Measurements from ENCODE around the gene ZNF232. TPM values are rescaled to one million over a fixed set of nuclear protein-coding genes. Genes with fewer than 3 reads are reported as not detected.
A peak's percentile ranks its signal among the peaks of the same experiment; 100 is the strongest.

ZNF232 gene
- total RNA-seq, 2 experiments from 2014 or later = 9.8 to 10.2 TPM

GRCh38 chr17:5115673-5116651 is 4.3 kb upstream of the ZNF232 start, which contains the start of gene USP6:
Gene USP6 (plus strand): TSS chr17:5116032. CDS start chr17:5130368, 14,336 bp downstream.
- POLR2A ChIA-PET = no interaction called here
- Mint-ChIP-seq H3K4me3 (no peak within 1 kb of the TSS), H3K27me3 (ENCODE audit: low read depth) (peaks cover 38% of the 10 kb centered on the region), H3K36me3 (ENCODE audit: low read depth) (peaks cover 21% of the 10 kb centered on the region), H3K27ac (no peak within 1 kb of the TSS), H3K9me3 (ENCODE audit: insufficient read depth) (peaks cover 5% of the 10 kb centered on the region), H3K4me1 (ENCODE audit: low read depth) (peaks cover 14% of the 10 kb centered on the region)
- CTCF ChIA-PET = no interaction called here
- ATAC-seq (no peak), DNase-seq (no peak)

GRCh38 chr17:5110816-5111215 is 862 bp downstream of the ZNF232 start:
- POLR2A ChIA-PET = interaction anchor here (0.7 kb wide), 1 partner anchor 201 kb away, joined by 3 read pairs; no protein-coding TSS in a partner anchor

GRCh38 chr17:5100832-5101231 is 10.8 kb downstream of the ZNF232 start:
- no peak overlapping the region for H3K27ac Mint-ChIP-seq
- ATAC-seq (no peak), DNase-seq (no peak)
- H3K27me3 Mint-ChIP-seq (ENCODE audit: low read depth) = peaks cover 19% of the 10 kb centered on the region
- CTCF ChIA-PET = no interaction called here
- peaks cover 24% of the 10 kb centered on the region for H3K9me3 Mint-ChIP-seq (ENCODE audit: insufficient read depth)
- POLR2A ChIA-PET = no interaction called here
- peaks cover 32% of the 10 kb centered on the region for H3K36me3 Mint-ChIP-seq (ENCODE audit: low read depth)
- no peak overlapping the region for H3K4me3 Mint-ChIP-seq
- peaks cover 10% of the 10 kb centered on the region for H3K4me1 Mint-ChIP-seq (ENCODE audit: low read depth)

More at GRCh38 chr17:5110816-5111215, 862 bp downstream of the ZNF232 start:
- peaks cover 23% of the 10 kb centered on the region for H3K4me1 Mint-ChIP-seq (ENCODE audit: low read depth)
- peaks cover 66% of the 10 kb centered on the region for H3K36me3 Mint-ChIP-seq (ENCODE audit: low read depth)
- H3K27ac Mint-ChIP-seq = peak overlapping the region; percentile 58
- peaks cover 8% of the 10 kb centered on the region for H3K27me3 Mint-ChIP-seq (ENCODE audit: low read depth)
- H3K9me3 Mint-ChIP-seq (ENCODE audit: insufficient read depth) = peaks cover 11% of the 10 kb centered on the region
- CTCF ChIA-PET = interaction anchor here (0.8 to 2.2 kb wide), 7 partner anchors 21 to 328 kb away, joined by 3 to 8 read pairs (median 4); partner anchors contain the start of genes C1QBP and ZNF594
- DNase-seq (no peak), ATAC-seq (no peak)
- peak overlapping the region; percentile 71 for H3K4me3 Mint-ChIP-seq

GRCh38 chr17:5099271-5099670 is 12.4 kb downstream of the ZNF232 start:
- ATAC-seq (no peak), DNase-seq (no peak)
- Mint-ChIP-seq H3K27ac (no peak overlapping the region), H3K27me3 (ENCODE audit: low read depth) (peaks cover 25% of the 10 kb centered on the region), H3K4me1 (ENCODE audit: low read depth) (peaks cover 10% of the 10 kb centered on the region), H3K9me3 (ENCODE audit: insufficient read depth) (peaks cover 27% of the 10 kb centered on the region), H3K36me3 (ENCODE audit: low read depth) (peaks cover 32% of the 10 kb centered on the region), H3K4me3 (no peak overlapping the region)
- CTCF ChIA-PET = no interaction called here
- POLR2A ChIA-PET = no interaction called here

- ATAC-seq (no peak), DNase-seq (peak; percentile 29)
- CTCF ChIA-PET = no interaction called here
- H3K27ac Mint-ChIP-seq = no peak overlapping the region
- peaks cover 41% of the 10 kb centered on the region for H3K36me3 Mint-ChIP-seq (ENCODE audit: low read depth)
- POLR2A ChIA-PET = interaction anchor here (0.6 to 0.7 kb wide), 2 partner anchors 18 to 19 kb away, joined by 3 to 6 read pairs; partner anchors contain the start of gene ZFP3
- peaks cover 25% of the 10 kb centered on the region for H3K27me3 Mint-ChIP-seq (ENCODE audit: low read depth)
- peaks cover 10% of the 10 kb centered on the region for H3K4me1 Mint-ChIP-seq (ENCODE audit: low read depth)
- H3K4me3 Mint-ChIP-seq = peak overlapping the region; percentile 12
- H3K9me3 Mint-ChIP-seq (ENCODE audit: insufficient read depth) = peaks cover 44% of the 10 kb centered on the region
Measured at GRCh38 chr17:5097101-5097834, 14.4 kb downstream of the ZNF232 start.

- ATAC-seq = no peak
- POLR2A ChIA-PET = interaction anchor here (0.7 kb wide), 1 partner anchor 18 kb away, joined by 6 read pairs; no protein-coding TSS in a partner anchor
- H3K4me3 Mint-ChIP-seq = no peak overlapping the region
- CTCF ChIA-PET = no interaction called here
- peaks cover 44% of the 10 kb centered on the region for H3K36me3 Mint-ChIP-seq (ENCODE audit: low read depth)
- H3K9me3 Mint-ChIP-seq (ENCODE audit: insufficient read depth) = peaks cover 48% of the 10 kb centered on the region
- no peak for DNase-seq
- H3K27me3 Mint-ChIP-seq (ENCODE audit: low read depth) = peaks cover 25% of the 10 kb centered on the region
- H3K4me1 Mint-ChIP-seq (ENCODE audit: low read depth) = peaks cover 10% of the 10 kb centered on the region
- no peak overlapping the region for H3K27ac Mint-ChIP-seq
Measured at GRCh38 chr17:5096731-5097100, 15.0 kb downstream of the ZNF232 start.

- DNase-seq = no peak
- H3K4me1 Mint-ChIP-seq (ENCODE audit: low read depth) = peaks cover 9% of the 10 kb centered on the region
- ChIA-PET CTCF (interaction anchor here (0.9 kb wide), 1 partner anchor 16 kb away, joined by 3 read pairs; no protein-coding TSS in a partner anchor), POLR2A (no interaction called here)
- no peak for ATAC-seq
- peaks cover 21% of the 10 kb centered on the region for H3K27me3 Mint-ChIP-seq (ENCODE audit: low read depth)
- no peak overlapping the region for H3K27ac Mint-ChIP-seq
- H3K36me3 Mint-ChIP-seq (ENCODE audit: low read depth) = peaks cover 80% of the 10 kb centered on the region
- peaks cover 61% of the 10 kb centered on the region for H3K9me3 Mint-ChIP-seq (ENCODE audit: insufficient read depth)
- no peak overlapping the region for H3K4me3 Mint-ChIP-seq
Measured at GRCh38 chr17:5092218-5093010, 19.3 kb downstream of the ZNF232 start.

- ChIA-PET POLR2A (no interaction called here), CTCF (no interaction called here)
- H3K4me3 Mint-ChIP-seq = no peak overlapping the region
- H3K36me3 Mint-ChIP-seq (ENCODE audit: low read depth) = peaks cover 43% of the 10 kb centered on the region
- ATAC-seq (no peak), DNase-seq (no peak)
- no peaks in the 10 kb centered on the region for H3K27me3 Mint-ChIP-seq (ENCODE audit: low read depth)
- peaks cover 22% of the 10 kb centered on the region for H3K4me1 Mint-ChIP-seq (ENCODE audit: low read depth)
- H3K9me3 Mint-ChIP-seq (ENCODE audit: insufficient read depth) = peaks cover 23% of the 10 kb centered on the region
- no peak overlapping the region for H3K27ac Mint-ChIP-seq
Measured at GRCh38 chr17:5080591-5080990, 31.1 kb downstream of the ZNF232 start.

- no peaks in the 10 kb centered on the region for H3K27me3 Mint-ChIP-seq (ENCODE audit: low read depth)
- H3K4me1 Mint-ChIP-seq (ENCODE audit: low read depth) = peaks cover 22% of the 10 kb centered on the region
- peaks cover 27% of the 10 kb centered on the region for H3K36me3 Mint-ChIP-seq (ENCODE audit: low read depth)
- ATAC-seq (peak; percentile 88), DNase-seq (peak; percentile 83)
- POLR2A ChIA-PET = interaction anchor here (0.8 to 1.4 kb wide), 7 partner anchors 15 to 953 kb away, joined by 3 to 6 read pairs (median 4); no protein-coding TSS in a partner anchor
- H3K9me3 Mint-ChIP-seq (ENCODE audit: insufficient read depth) = peaks cover 14% of the 10 kb centered on the region
- peak within 1 kb of the TSS; percentile 84 for H3K27ac Mint-ChIP-seq
- H3K4me3 Mint-ChIP-seq = peak within 1 kb of the TSS; percentile 76
- CTCF ChIA-PET = interaction anchor here (1.1 to 1.9 kb wide), 7 partner anchors 16 to 113 kb away, joined by 3 to 9 read pairs (median 4); partner anchors contain the start of genes ZNF232 and ZNF594
Measured at GRCh38 chr17:5078106-5079028, 33.3 kb downstream of the ZNF232 start, which contains the start of gene ZFP3. Gene ZFP3 (plus strand): TSS chr17:5078467. CDS start chr17:5091505, 13,038 bp downstream.

- ChIA-PET POLR2A (interaction anchor here (0.8 to 1.1 kb wide), 2 partner anchors 169 to 953 kb away, joined by 3 to 5 read pairs; no protein-coding TSS in a partner anchor), CTCF (no interaction called here)
- no peak for ATAC-seq
Measured at GRCh38 chr17:5077781-5078105, 33.9 kb downstream of the ZNF232 start.

More at GRCh38 chr17:5077781-5078105, 33.9 kb downstream of the ZNF232 start:
- H3K27me3 Mint-ChIP-seq (ENCODE audit: low read depth) = no peaks in the 10 kb centered on the region
- no peak for DNase-seq
- peaks cover 22% of the 10 kb centered on the region for H3K4me1 Mint-ChIP-seq (ENCODE audit: low read depth)
- H3K27ac Mint-ChIP-seq = peak overlapping the region; percentile 84
- peaks cover 23% of the 10 kb centered on the region for H3K36me3 Mint-ChIP-seq (ENCODE audit: low read depth)
- H3K4me3 Mint-ChIP-seq = peak overlapping the region; percentile 76
- H3K9me3 Mint-ChIP-seq (ENCODE audit: insufficient read depth) = peaks cover 10% of the 10 kb centered on the region
